HUES6 (cell line): ENCODE measurements around the gene TPK1.
"Not testable (repeated sequence)": the region's sequence is repeated elsewhere in the genome, so short reads cannot be mapped to it uniquely, and the experiment has no call there.

Source experiments
- H3K27ac ChIP-seq: 2 replicates; pipeline ENCODE4 v1.7.0; 2013; ENCODE audit warnings: low read depth, mild to moderate bottlenecking, low read length, inconsistent platforms
- H3K27me3 ChIP-seq: 2 replicates; pipeline ENCODE4 v1.6.1; 2013; ENCODE audit warnings: low read length; ENCODE audit not compliant: control insufficient read depth, insufficient read depth
- H3K36me3 ChIP-seq: 2 replicates; pipeline ENCODE4 v1.6.1; 2013; ENCODE audit warnings: low read length; ENCODE audit not compliant: control insufficient read depth, insufficient read depth
- H3K4me1 ChIP-seq: 2 replicates; pipeline ENCODE4 v1.6.1; 2013; ENCODE audit warnings: low read length; ENCODE audit not compliant: control insufficient read depth, insufficient read depth
- H3K4me3 ChIP-seq: 2 replicates; pipeline ENCODE4 v1.5.1; 2013; ENCODE audit warnings: low read depth, low read length
- H3K9ac ChIP-seq: one replicate; pipeline ENCODE4 v1.6.1; 2013; ENCODE audit warnings: mild to moderate bottlenecking, low read length
- H3K9me3 ChIP-seq: 2 replicates; pipeline ENCODE4 v1.6.1; 2013; ENCODE audit warnings: low read depth, low read length; ENCODE audit not compliant: control insufficient read depth, insufficient read depth

The TPK1 gene

GRCh38 chr7:144445590-144445989 is 390.3 kb downstream of the TPK1 start:
- no peaks in the 10 kb centered on the region for H3K27me3 ChIP-seq
- no peak overlapping the region for H3K27ac ChIP-seq
- no peaks in the 10 kb centered on the region for H3K4me1 ChIP-seq
- no peak overlapping the region for H3K9ac ChIP-seq
- no peaks in the 10 kb centered on the region for H3K36me3 ChIP-seq
- H3K9me3 ChIP-seq: no peaks in the 10 kb centered on the region
- H3K4me3 ChIP-seq: no peak overlapping the region

- no peak overlapping the region for H3K27ac ChIP-seq
- H3K36me3 ChIP-seq: no peaks in the 10 kb centered on the region
- no peak overlapping the region for H3K4me3 ChIP-seq
- no peak overlapping the region for H3K9ac ChIP-seq
- H3K27me3 ChIP-seq: no peaks in the 10 kb centered on the region
- no peaks in the 10 kb centered on the region for H3K9me3 ChIP-seq
- H3K4me1 ChIP-seq: no peaks in the 10 kb centered on the region
Observed at GRCh38 chr7:144439717-144440205, 396.1 kb downstream of the TPK1 start.

- no peaks in the 10 kb centered on the region for H3K4me1 ChIP-seq
- no peaks in the 10 kb centered on the region for H3K9me3 ChIP-seq
- H3K27ac ChIP-seq: no peak overlapping the region
- no peak overlapping the region for H3K4me3 ChIP-seq
- no peaks in the 10 kb centered on the region for H3K27me3 ChIP-seq
- no peak overlapping the region for H3K9ac ChIP-seq
- no peaks in the 10 kb centered on the region for H3K36me3 ChIP-seq
Observed at GRCh38 chr7:144438759-144439158, 397.1 kb downstream of the TPK1 start.

GRCh38 chr7:144437370-144438191 is 398.3 kb downstream of the TPK1 start:
- Histone ChIP-seq H3K27ac (no peak overlapping the region), H3K36me3 (no peaks in the 10 kb centered on the region), H3K4me1 (no peaks in the 10 kb centered on the region), H3K9ac (no peak overlapping the region), H3K9me3 (no peaks in the 10 kb centered on the region), H3K4me3 (no peak overlapping the region), H3K27me3 (no peaks in the 10 kb centered on the region)

GRCh38 chr7:144436500-144436899 is 399.4 kb downstream of the TPK1 start:
- Histone ChIP-seq H3K4me3 (no peak overlapping the region), H3K36me3 (no peaks in the 10 kb centered on the region), H3K9me3 (no peaks in the 10 kb centered on the region), H3K27ac (no peak overlapping the region), H3K27me3 (no peaks in the 10 kb centered on the region), H3K9ac (no peak overlapping the region), H3K4me1 (no peaks in the 10 kb centered on the region)

- no peaks in the 10 kb centered on the region for H3K4me1 ChIP-seq
- H3K9me3 ChIP-seq: peaks cover 48% of the 10 kb centered on the region
- no peak overlapping the region for H3K9ac ChIP-seq
- no peaks in the 10 kb centered on the region for H3K27me3 ChIP-seq
- H3K27ac ChIP-seq: no peak overlapping the region
- no peaks in the 10 kb centered on the region for H3K36me3 ChIP-seq
- H3K4me3 ChIP-seq: no peak overlapping the region
Observed at GRCh38 chr7:144428431-144428830, 407.4 kb downstream of the TPK1 start.

- not testable (repeated sequence) for H3K27me3 ChIP-seq, H3K27ac ChIP-seq, H3K9ac ChIP-seq, H3K36me3 ChIP-seq, H3K4me1 ChIP-seq, H3K4me3 ChIP-seq
- H3K9me3 ChIP-seq: peaks cover 48% of the 10 kb centered on the region
Observed at GRCh38 chr7:144427539-144427938, 408.3 kb downstream of the TPK1 start.

GRCh38 chr7:144418931-144419330 is 416.9 kb downstream of the TPK1 start:
- not testable (repeated sequence) for H3K27ac ChIP-seq, H3K27me3 ChIP-seq, H3K9me3 ChIP-seq, H3K4me3 ChIP-seq, H3K4me1 ChIP-seq, H3K36me3 ChIP-seq, H3K9ac ChIP-seq

GRCh38 chr7:144416341-144416740 is 419.5 kb downstream of the TPK1 start:
- no peaks in the 10 kb centered on the region for H3K36me3 ChIP-seq
- no peak overlapping the region for H3K9ac ChIP-seq
- no peaks in the 10 kb centered on the region for H3K4me1 ChIP-seq
- H3K27ac ChIP-seq: no peak overlapping the region
- H3K4me3 ChIP-seq: no peak overlapping the region
- no peaks in the 10 kb centered on the region for H3K27me3 ChIP-seq
- peaks cover 9% of the 10 kb centered on the region for H3K9me3 ChIP-seq

- H3K27me3 ChIP-seq: no peaks in the 10 kb centered on the region
- H3K4me1 ChIP-seq: no peaks in the 10 kb centered on the region
- H3K36me3 ChIP-seq: no peaks in the 10 kb centered on the region
- H3K9ac ChIP-seq: no peak overlapping the region
- H3K27ac ChIP-seq: no peak overlapping the region
- peaks cover 9% of the 10 kb centered on the region for H3K9me3 ChIP-seq
- no peak overlapping the region for H3K4me3 ChIP-seq
Observed at GRCh38 chr7:144415858-144416257, 420.0 kb downstream of the TPK1 start.

- Histone ChIP-seq H3K4me3 (no peak overlapping the region), H3K9me3 (peaks cover 9% of the 10 kb centered on the region), H3K36me3 (no peaks in the 10 kb centered on the region), H3K9ac (no peak overlapping the region), H3K4me1 (no peaks in the 10 kb centered on the region), H3K27me3 (no peaks in the 10 kb centered on the region), H3K27ac (no peak overlapping the region)
Observed at GRCh38 chr7:144414815-144415214, 421.0 kb downstream of the TPK1 start.
